ENCODE results near the gene TRIM44. TPM values are rescaled to one million over a fixed set of nuclear protein-coding genes. Genes with fewer than 3 reads are reported as not detected.
A peak's percentile ranks its signal among the peaks of the same experiment; 100 is the strongest.
"Not testable (repeated sequence)": the region's sequence is repeated elsewhere in the genome, so short reads cannot be mapped to it uniquely, and the experiment has no call there.

The TRIM44 gene
- total RNA-seq, 1 donor from 2014 or later = 60.1 TPM

GRCh38 chr11:35629914-35630313 lies 32.7 kb upstream of the TRIM44 start:
- intact Hi-C loops (cut with DNase I) = no loop called here
- DNase-seq (ENCODE audit: low spot score) (no peak), ATAC-seq (no peak)

- DNase-seq (ENCODE audit: low spot score) = no peak
- intact Hi-C loops (cut with DNase I) = no loop called here
- no peak for ATAC-seq
These were observed 30.7 kb upstream of the TRIM44 start for GRCh38 chr11:35631891-35632290.

GRCh38 chr11:35632301-35632700 lies 30.3 kb upstream of the TRIM44 start:
- intact Hi-C loops (cut with DNase I) = no loop called here
- ATAC-seq = no peak

GRCh38 chr11:35633827-35634423 lies 28.6 kb upstream of the TRIM44 start:
- ATAC-seq (no peak), DNase-seq (ENCODE audit: low spot score) (no peak)
- intact Hi-C loops (cut with DNase I) = no loop called here

More at GRCh38 chr11:35632301-35632700, 30.3 kb upstream of the TRIM44 start:
- DNase-seq (ENCODE audit: low spot score) = no peak

GRCh38 chr11:35635933-35636332 lies 26.6 kb upstream of the TRIM44 start:
- no peak for DNase-seq (ENCODE audit: low spot score)
- intact Hi-C loops (cut with DNase I) = no loop called here
- no peak for ATAC-seq

- no peak for DNase-seq (ENCODE audit: low spot score)
- ATAC-seq = no peak
- intact Hi-C loops (cut with DNase I) = no loop called here
These were observed 22.9 kb upstream of the TRIM44 start for GRCh38 chr11:35639591-35640179.

- ATAC-seq (peak; percentile 46), DNase-seq (ENCODE audit: low spot score) (no peak)
- intact Hi-C loops (cut with DNase I) = no loop called here
These were observed 21.2 kb upstream of the TRIM44 start for GRCh38 chr11:35641171-35641897.

GRCh38 chr11:35641964-35642363 lies 20.6 kb upstream of the TRIM44 start:
- ATAC-seq = no peak
- DNase-seq (ENCODE audit: low spot score) = no peak
- intact Hi-C loops (cut with DNase I) = no loop called here

- ATAC-seq (no peak), DNase-seq (ENCODE audit: low spot score) (no peak)
- intact Hi-C loops (cut with DNase I) = no loop called here
These were observed 15.0 kb upstream of the TRIM44 start for GRCh38 chr11:35647421-35648093.

- intact Hi-C loops (cut with DNase I) = no loop called here
- DNase-seq (ENCODE audit: low spot score) (no peak), ATAC-seq (no peak)
These were observed 12.6 kb upstream of the TRIM44 start for GRCh38 chr11:35650006-35650405.

GRCh38 chr11:35650467-35650866 lies 12.1 kb upstream of the TRIM44 start:
- intact Hi-C loops (cut with DNase I) = no loop called here
- ATAC-seq (no peak), DNase-seq (ENCODE audit: low spot score) (no peak)

GRCh38 chr11:35651263-35651662 lies 11.3 kb upstream of the TRIM44 start:
- DNase-seq (ENCODE audit: low spot score) (no peak), ATAC-seq (no peak)
- intact Hi-C loops (cut with DNase I) = no loop called here

- ATAC-seq; intact Hi-C loops (cut with DNase I); DNase-seq (ENCODE audit: low spot score): not testable (repeated sequence)
These were observed 9.8 kb upstream of the TRIM44 start for GRCh38 chr11:35652786-35653185.

GRCh38 chr11:35654711-35655110 lies 7.9 kb upstream of the TRIM44 start:
- DNase-seq (ENCODE audit: low spot score) (no peak), ATAC-seq (no peak)
- intact Hi-C loops (cut with DNase I) = no loop called here

- ATAC-seq (no peak), DNase-seq (ENCODE audit: low spot score) (no peak)
- intact Hi-C loops (cut with DNase I) = no loop called here
These were observed 7.3 kb upstream of the TRIM44 start for GRCh38 chr11:35655254-35655653.

GRCh38 chr11:35655856-35656255 lies 6.7 kb upstream of the TRIM44 start:
- ATAC-seq (no peak), DNase-seq (ENCODE audit: low spot score) (no peak)
- intact Hi-C loops (cut with DNase I) = no loop called here

- ATAC-seq = no peak
- DNase-seq (ENCODE audit: low spot score) = no peak
- intact Hi-C loops (cut with DNase I) = no loop called here
These were observed 4.3 kb upstream of the TRIM44 start for GRCh38 chr11:35658020-35658948.

- no peak for ATAC-seq
- no peak for DNase-seq (ENCODE audit: low spot score)
- intact Hi-C loops (cut with DNase I) = no loop called here
These were observed 1.0 kb upstream of the TRIM44 start for GRCh38 chr11:35661534-35661933.

GRCh38 chr11:35662061-35662648 lies 420 bp upstream of the TRIM44 start:
- no peak for DNase-seq (ENCODE audit: low spot score)
- intact Hi-C loops (cut with DNase I) = no loop called here
- ATAC-seq = peak; percentile 8

Data from sciatic nerve (tissue), 2 donors.